HepG2 (cell line): Measurements from ENCODE around the gene TGM1. TPM values are rescaled to one million over a fixed set of nuclear protein-coding genes. Genes with fewer than 3 reads are reported as not detected.

Experiments
- CBX1 ChIP-seq: IDR thresholded peaks from one replicate; pipeline ENCODE4 v1.6.1; 2016; ENCODE audit warnings: antibody characterized with exemption, low read depth
- CEBPG ChIP-seq: IDR thresholded peaks from 2 replicates; pipeline ENCODE4 v1.6.1; 2016
- FOXA3 ChIP-seq: IDR thresholded peaks from 2 replicates; pipeline ENCODE4 v1.6.1; 2016; ENCODE audit warnings: missing genetic modification reagents, missing compliant biosample characterization
- GATAD2A ChIP-seq: IDR thresholded peaks from 2 replicates; pipeline ENCODE4 v1.6.1; 2016
- MIXL1 ChIP-seq: IDR thresholded peaks from 2 replicates; pipeline ENCODE4 v1.6.1; 2016
- NFE2 ChIP-seq: sonication (generic); formaldehyde crosslinking; IDR thresholded peaks from 2 replicates; pipeline ENCODE4 v1.4.0; 2020; ENCODE audit warnings: missing genetic modification reagents
- NFRKB ChIP-seq: fragments of 450-650 bp; IDR thresholded peaks from 2 replicates; pipeline ENCODE4 v1.6.1; 2017
- RAD21 ChIP-seq: fragments of 450-650 bp; formaldehyde crosslinking; IDR thresholded peaks from 2 replicates; pipeline ENCODE4 v1.5.0; 2020; ENCODE audit warnings: mild to moderate bottlenecking
- SIX4 ChIP-seq: sonication (generic); formaldehyde crosslinking; IDR thresholded peaks from 2 replicates; pipeline ENCODE4 v1.4.0; 2020; ENCODE audit warnings: missing genetic modification reagents
- SMARCE1 ChIP-seq: fragments of 450-650 bp; IDR thresholded peaks from 2 replicates; pipeline ENCODE4 v1.6.1; 2017; ENCODE audit warnings: borderline replicate concordance
- SP2 ChIP-seq: sonication (generic); formaldehyde crosslinking; IDR thresholded peaks from 2 replicates; pipeline ENCODE4 v1.5.1; 2020; ENCODE audit warnings: mild to moderate bottlenecking, missing genetic modification reagents
- ZBTB37 ChIP-seq: sonication (generic); formaldehyde crosslinking; IDR thresholded peaks from 2 replicates; pipeline ENCODE4 v1.4.0; 2020; ENCODE audit warnings: mild to moderate bottlenecking, missing genetic modification reagents
- ZNF280B ChIP-seq: sonication (generic); formaldehyde crosslinking; IDR thresholded peaks from 2 replicates; pipeline ENCODE4 v1.5.0; 2020; ENCODE audit warnings: missing genetic modification reagents, mild to moderate bottlenecking, borderline replicate concordance
- ZNF678 ChIP-seq: sonication (generic); formaldehyde crosslinking; IDR thresholded peaks from 2 replicates; pipeline ENCODE4 v1.4.0; 2020; ENCODE audit warnings: mild to moderate bottlenecking, missing genetic modification reagents
- ZNF773 ChIP-seq: sonication (generic); formaldehyde crosslinking; IDR thresholded peaks from 2 replicates; pipeline ENCODE4 v1.4.0; 2020; ENCODE audit warnings: missing genetic modification reagents, borderline replicate concordance
- polyA plus RNA-seq, 8 experiments: library from polyadenylated mRNA; depleted of rRNA in 3 of 8; stranded (reverse) in 7 of 8; unstranded in 1 of 8; fragments of >200 nt; fragmentation: Illumina TruSeq in 4 of 8; extraction: Trizol in 4 of 8; gene quantifications; 2 replicates each; pipeline versions ENCODE4 v1.2.1 to v1.2.3, GENCODE V29; 2011 to 2016; ENCODE audit warnings: low read depth in 4 of 8, missing spikeins in 1 of 8, mixed read lengths in 1 of 8; ENCODE audit not compliant: insufficient read depth in 1 of 8
- total RNA-seq, 5 experiments: library from RNA; depleted of rRNA; stranded (reverse); fragments of >200 nt; fragmentation: Illumina TruSeq; extraction: Trizol; gene quantifications; 2 replicates each; pipeline ENCODE4 v1.2.3, GENCODE V29; 2016; ENCODE audit warnings: low read depth in 1 of 5
- TF ChIP-seq, protein P1 (sequence below): sonication (generic); formaldehyde crosslinking; IDR thresholded peaks from 2 replicates; pipeline ENCODE4 v1.8.1; 2023; ENCODE audit warnings: mild to moderate bottlenecking, missing genetic modification reagents
- TF ChIP-seq, protein P2 (sequence below), 2 experiments: fragments of 450-650 bp in 1 of 2; sonication (generic) in 1 of 2; formaldehyde crosslinking in 1 of 2; IDR thresholded peaks; 2 replicates each; pipeline versions ENCODE4 v1.6.1 to v1.8.0; 2016 to 2022; ENCODE audit warnings: antibody characterized with exemption in 1 of 2, mild to moderate bottlenecking in 1 of 2, missing genetic modification reagents in 1 of 2

Gene TGM1
- total and polyA plus RNA-seq, 2 of the 13 experiments (the other 11 are each of a cell fraction or from before 2014, with no cell fraction given), result 3.2 to 10.6 TPM

GRCh38 chr14:24307575-24308341, 44.8 kb upstream of the TGM1 start, which contains the start of gene CIDEB (continued):
- no peak for TF ChIP-seq NFE2
- TF ChIP-seq CEBPG (CRISPR knock-in tag), result peak; percentile 71
- peak; percentile 39; the same call in 1 of the 2 replicates for TF ChIP-seq SP2 (CRISPR knock-in tag)
- no peak; the same call in 1 of the 2 replicates for TF ChIP-seq ZBTB37 (CRISPR knock-in tag)
- TF ChIP-seq, protein P1, sequence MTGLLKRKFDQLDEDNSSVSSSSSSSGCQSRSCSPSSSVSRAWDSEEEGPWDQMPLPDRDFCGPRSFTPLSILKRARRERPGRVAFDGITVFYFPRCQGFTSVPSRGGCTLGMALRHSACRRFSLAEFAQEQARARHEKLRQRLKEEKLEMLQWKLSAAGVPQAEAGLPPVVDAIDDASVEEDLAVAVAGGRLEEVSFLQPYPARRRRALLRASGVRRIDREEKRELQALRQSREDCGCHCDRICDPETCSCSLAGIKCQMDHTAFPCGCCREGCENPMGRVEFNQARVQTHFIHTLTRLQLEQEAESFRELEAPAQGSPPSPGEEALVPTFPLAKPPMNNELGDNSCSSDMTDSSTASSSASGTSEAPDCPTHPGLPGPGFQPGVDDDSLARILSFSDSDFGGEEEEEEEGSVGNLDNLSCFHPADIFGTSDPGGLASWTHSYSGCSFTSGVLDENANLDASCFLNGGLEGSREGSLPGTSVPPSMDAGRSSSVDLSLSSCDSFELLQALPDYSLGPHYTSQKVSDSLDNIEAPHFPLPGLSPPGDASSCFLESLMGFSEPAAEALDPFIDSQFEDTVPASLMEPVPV (CRISPR knock-in tag), result peak; percentile 18; the same call in 1 of the 2 replicates
- TF ChIP-seq CBX1, result peak; percentile 82
- TF ChIP-seq, protein P2, sequence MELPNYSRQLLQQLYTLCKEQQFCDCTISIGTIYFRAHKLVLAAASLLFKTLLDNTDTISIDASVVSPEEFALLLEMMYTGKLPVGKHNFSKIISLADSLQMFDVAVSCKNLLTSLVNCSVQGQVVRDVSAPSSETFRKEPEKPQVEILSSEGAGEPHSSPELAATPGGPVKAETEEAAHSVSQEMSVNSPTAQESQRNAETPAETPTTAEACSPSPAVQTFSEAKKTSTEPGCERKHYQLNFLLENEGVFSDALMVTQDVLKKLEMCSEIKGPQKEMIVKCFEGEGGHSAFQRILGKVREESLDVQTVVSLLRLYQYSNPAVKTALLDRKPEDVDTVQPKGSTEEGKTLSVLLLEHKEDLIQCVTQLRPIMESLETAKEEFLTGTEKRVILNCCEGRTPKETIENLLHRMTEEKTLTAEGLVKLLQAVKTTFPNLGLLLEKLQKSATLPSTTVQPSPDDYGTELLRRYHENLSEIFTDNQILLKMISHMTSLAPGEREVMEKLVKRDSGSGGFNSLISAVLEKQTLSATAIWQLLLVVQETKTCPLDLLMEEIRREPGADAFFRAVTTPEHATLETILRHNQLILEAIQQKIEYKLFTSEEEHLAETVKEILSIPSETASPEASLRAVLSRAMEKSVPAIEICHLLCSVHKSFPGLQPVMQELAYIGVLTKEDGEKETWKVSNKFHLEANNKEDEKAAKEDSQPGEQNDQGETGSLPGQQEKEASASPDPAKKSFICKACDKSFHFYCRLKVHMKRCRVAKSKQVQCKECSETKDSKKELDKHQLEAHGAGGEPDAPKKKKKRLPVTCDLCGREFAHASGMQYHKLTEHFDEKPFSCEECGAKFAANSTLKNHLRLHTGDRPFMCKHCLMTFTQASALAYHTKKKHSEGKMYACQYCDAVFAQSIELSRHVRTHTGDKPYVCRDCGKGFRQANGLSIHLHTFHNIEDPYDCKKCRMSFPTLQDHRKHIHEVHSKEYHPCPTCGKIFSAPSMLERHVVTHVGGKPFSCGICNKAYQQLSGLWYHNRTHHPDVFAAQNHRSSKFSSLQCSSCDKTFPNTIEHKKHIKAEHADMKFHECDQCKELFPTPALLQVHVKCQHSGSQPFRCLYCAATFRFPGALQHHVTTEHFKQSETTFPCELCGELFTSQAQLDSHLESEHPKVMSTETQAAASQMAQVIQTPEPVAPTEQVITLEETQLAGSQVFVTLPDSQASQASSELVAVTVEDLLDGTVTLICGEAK (IDR thresholded peaks at IDR 0.05), result no peak
- TF ChIP-seq, protein P2 (CRISPR knock-in tag; IDR thresholded peaks at IDR 0.05), result peak; percentile 76; the same call in 1 of the 2 replicates
- TF ChIP-seq FOXA3 (CRISPR knock-in tag), result peak; percentile 92
- no peak for TF ChIP-seq ZNF773 (CRISPR knock-in tag)
- peak; percentile 43; the same call in 1 of the 2 replicates for TF ChIP-seq SIX4 (CRISPR knock-in tag)
- TF ChIP-seq MIXL1 (CRISPR knock-in tag), result peak; percentile 96
- no peak for TF ChIP-seq NFRKB
- peak; percentile 88 for TF ChIP-seq RAD21 (CRISPR knock-in tag)
- peak; percentile 97 for TF ChIP-seq GATAD2A (CRISPR knock-in tag)
- peak; percentile 68; the same call in 1 of the 2 replicates for TF ChIP-seq ZNF678
- no peak; the same call in 1 of the 2 replicates for TF ChIP-seq ZNF280B (CRISPR knock-in tag)
- 0 out of 2 replicates have a peak, but pooled peaks have one; percentile 51 for TF ChIP-seq SMARCE1
